ENCODE measurements around the gene ALDH1L2. TPM values are rescaled to one million over a fixed set of nuclear protein-coding genes. Genes with fewer than 3 reads are reported as not detected.

ALDH1L2 gene
- total and polyA plus RNA-seq, 9 of the 15 experiments (the other 6 are each of a cell fraction or from before 2014, with no cell fraction given): 1.1 to 9.9 (median 3.8) TPM

- peaks cover 0 to 10% of the 10 kb centered on the region in 2 experiments; a peak in 2 of 5 replicates for H3K4me1 ChIP-seq (replicated peaks in 1 of 2; ENCODE audit: control insufficient read depth in 2 of 2, insufficient read depth in 2 of 2, low read length in 2 of 2)
- no peak for FAIRE-seq
- H3K4me3 ChIP-seq: no peak overlapping the region
- BruUV-seq (replicated peaks): no TSS peak
- in situ Hi-C loops (cut with MboI): no loop called here
- H3K9ac ChIP-seq (ENCODE audit: insufficient read depth in 1 of 2, low read depth in 2 of 2, low read length in 2 of 2): no peak overlapping the region
- POLR2A ChIA-PET: no interaction called here
- no peak overlapping the region for H2AFZ ChIP-seq (ENCODE audit: low read depth, low read length)
- no peak for ATAC-seq
- H3K27me3 ChIP-seq (ENCODE audit: control insufficient read depth in 2 of 2, insufficient read depth in 2 of 2, low read length in 2 of 2): no peaks in the 10 kb centered on the region
- 89% methylated on average over 4 of the region's 4 CpGs for WGBS (ENCODE audit: insufficient coverage, low coverage, missing lambda C conversion rate)
- H4K20me1 ChIP-seq (replicated peaks; ENCODE audit: control insufficient read depth, insufficient read depth, low read length): no peaks in the 10 kb centered on the region
- peaks cover 77% of the 10 kb centered on the region for H3K36me3 ChIP-seq (ENCODE audit: control insufficient read depth, insufficient read depth, low read length)
- peaks cover 45% of the 10 kb centered on the region for H3K79me2 ChIP-seq (ENCODE audit: control insufficient read depth, insufficient read depth, low read length)
- intact Hi-C loops (cut with micrococcal nuclease): no loop called here
- H3K9me3 ChIP-seq (replicated peaks; ENCODE audit: control insufficient read depth, insufficient read depth, low read depth, low read length): no peaks in the 10 kb centered on the region
- CTCF ChIA-PET (ENCODE audit: low intra/inter-chr PET ratio): no interaction called here
- H3K27ac ChIP-seq (ENCODE audit: extremely low read depth, low read depth, low read length): no peak overlapping the region
- DNase-seq (ENCODE audit: extremely low read depth in 1 of 4, low spot score in 3 of 4): no peak
- no peak overlapping the region for H3K4me2 ChIP-seq (ENCODE audit: insufficient read depth, low read length)
- no peaks in the 10 kb centered on the region for H3K9me1 ChIP-seq (ENCODE audit: control insufficient read depth, insufficient read depth, low read length)
- TF ChIP-seq SRSF7 (optimal IDR thresholded peaks at IDR 0.05; ENCODE audit: low read depth, low read length) (no peak), SNRNP70 (optimal IDR thresholded peaks at IDR 0.05; ENCODE audit: low read depth, low read length) (no peak), ZNF395 (CRISPR knock-in tag; IDR thresholded peaks at IDR 0.05) (no peak), ZNF217 (CRISPR knock-in tag; IDR thresholded peaks at IDR 0.05) (no peak), KDM1A (IDR thresholded peaks at IDR 0.05) (no peak), ZNF785 (CRISPR knock-in tag; IDR thresholded peaks at IDR 0.05) (no peak), ATF3 (IDR thresholded peaks at IDR 0.05) (no peak), ATF3 (CRISPR knock-in tag; conservative IDR thresholded peaks at IDR 0.05) (no peak), ZNF384 (IDR thresholded peaks at IDR 0.05; ENCODE audit: low read depth, low read length) (no peak), CBX5 (IDR thresholded peaks at IDR 0.05; ENCODE audit: borderline replicate concordance, low read depth) (no peak), PRMT5 (CRISPR knock-in tag; IDR thresholded peaks at IDR 0.05) (no peak), ZBTB8A (IDR thresholded peaks at IDR 0.05; ENCODE audit: partially characterized antibody) (no peak), ZHX1 (conservative IDR thresholded peaks at IDR 0.05; ENCODE audit: low read length) (no peak), TAF1 (IDR thresholded peaks at IDR 0.05; ENCODE audit: control insufficient read depth, extremely low read depth, insufficient read depth, low read length, severe bottlenecking) (no peak), UBTF (IDR thresholded peaks at IDR 0.05; ENCODE audit: borderline replicate concordance in 1 of 2, low read depth in 2 of 2, low read length in 2 of 2) (no peak)
Observed at GRCh38 chr12:104990950-104991349, 93.3 kb downstream of the ALDH1L2 start.

Data from K562 (cell line).